Measurements from ENCODE around the gene NCOA3.
A peak's percentile ranks its signal among the peaks of the same experiment; 100 is the strongest.
"Not testable (repeated sequence)": the region's sequence is repeated elsewhere in the genome, so short reads cannot be mapped to it uniquely, and the experiment has no call there.

Gene NCOA3

GRCh38 chr20:47456041-47456537 lies 45.6 kb upstream of the NCOA3 start:
- DNase-seq: no peak
- Histone ChIP-seq H3K4me3 (ENCODE audit: low read depth, low read length) (no peak overlapping the region), H3K27ac (no peak overlapping the region), H3K36me3 (replicated peaks) (no peaks in the 10 kb centered on the region), H3K27me3 (replicated peaks) (no peaks in the 10 kb centered on the region)
- TF ChIP-seq CTCF (IDR thresholded peaks at IDR 0.05; ENCODE audit: low read depth, low read length, missing control alignments): no peak
- in situ Hi-C loops (cut with HindIII; ENCODE audit: low pct_ligation_motif_present, low sequenced_read_pairs): no loop called here

- in situ Hi-C loops (cut with HindIII; ENCODE audit: low pct_ligation_motif_present, low sequenced_read_pairs): no loop called here
These were observed 44.5 kb upstream of the NCOA3 start for GRCh38 chr20:47456952-47457724.

GRCh38 chr20:47458280-47459050 lies 43.2 kb upstream of the NCOA3 start:
- DNase-seq; H3K36me3 ChIP-seq (replicated peaks); H3K4me3 ChIP-seq (ENCODE audit: low read depth, low read length); in situ Hi-C loops (cut with HindIII; ENCODE audit: low pct_ligation_motif_present, low sequenced_read_pairs); H3K27ac ChIP-seq; H3K27me3 ChIP-seq (replicated peaks): not testable (repeated sequence)

More at GRCh38 chr20:47456952-47457724, 44.5 kb upstream of the NCOA3 start:
- Histone ChIP-seq H3K36me3 (replicated peaks) (no peaks in the 10 kb centered on the region), H3K27ac (peak overlapping the region; percentile 35), H3K4me3 (ENCODE audit: low read depth, low read length) (no peak overlapping the region), H3K27me3 (replicated peaks) (no peaks in the 10 kb centered on the region)
- DNase-seq: peak; percentile 73
- no peak for TF ChIP-seq CTCF (IDR thresholded peaks at IDR 0.05; ENCODE audit: low read depth, low read length, missing control alignments)

DNA sequence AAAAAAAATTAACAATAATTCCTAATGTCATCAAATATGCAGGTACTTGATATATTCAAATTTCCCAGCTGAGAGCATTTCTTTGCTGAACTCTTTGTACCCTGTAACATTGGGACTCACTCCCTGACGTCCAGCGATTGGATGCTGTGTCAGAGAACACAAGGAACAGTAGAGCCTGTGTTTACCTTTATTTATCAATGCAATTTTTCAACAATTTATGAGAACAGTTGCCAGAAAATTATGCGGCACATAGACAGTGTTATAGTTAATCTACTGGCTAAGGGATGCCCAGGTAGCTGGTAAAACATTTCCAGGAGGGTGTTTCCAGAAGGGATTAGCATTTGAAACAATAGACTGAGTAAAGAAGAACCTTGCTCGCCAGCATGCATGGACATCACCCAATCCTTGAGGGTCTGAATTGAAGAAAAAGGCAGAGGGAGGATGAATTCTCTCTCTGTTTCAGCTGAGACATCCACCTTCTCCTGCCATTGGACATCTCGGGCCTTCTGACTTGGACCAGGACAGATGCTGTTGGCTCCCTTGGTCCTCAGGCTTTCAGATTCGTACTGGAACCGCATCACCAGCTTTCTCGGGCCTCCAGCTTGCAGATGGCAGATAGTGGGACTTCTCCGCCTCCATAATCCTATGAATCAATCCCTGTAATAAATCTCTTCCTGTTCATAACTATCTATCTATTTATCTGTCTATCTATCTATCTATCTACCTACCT lies 42.2 kb upstream of the NCOA3 start:
- no peak for DNase-seq
- in situ Hi-C loops (cut with HindIII; ENCODE audit: low pct_ligation_motif_present, low sequenced_read_pairs): no loop called here
- H3K36me3 ChIP-seq (replicated peaks): no peaks in the 10 kb centered on the region
- no peak overlapping the region for H3K4me3 ChIP-seq (ENCODE audit: low read depth, low read length)
- TF ChIP-seq CTCF (IDR thresholded peaks at IDR 0.05; ENCODE audit: low read depth, low read length, missing control alignments): no peak
- H3K27ac ChIP-seq: no peak overlapping the region
- no peaks in the 10 kb centered on the region for H3K27me3 ChIP-seq (replicated peaks)

GRCh38 chr20:47460761-47461112 lies 41.0 kb upstream of the NCOA3 start:
- in situ Hi-C loops (cut with HindIII; ENCODE audit: low pct_ligation_motif_present, low sequenced_read_pairs); DNase-seq; H3K4me3 ChIP-seq (ENCODE audit: low read depth, low read length); H3K36me3 ChIP-seq (replicated peaks); H3K27me3 ChIP-seq (replicated peaks); H3K27ac ChIP-seq: not testable (repeated sequence)

- no peak overlapping the region for H3K27ac ChIP-seq
- no peak for TF ChIP-seq CTCF (IDR thresholded peaks at IDR 0.05; ENCODE audit: low read depth, low read length, missing control alignments)
- H3K27me3 ChIP-seq (replicated peaks): no peaks in the 10 kb centered on the region
- no peaks in the 10 kb centered on the region for H3K36me3 ChIP-seq (replicated peaks)
- in situ Hi-C loops (cut with HindIII; ENCODE audit: low pct_ligation_motif_present, low sequenced_read_pairs): no loop called here
- no peak overlapping the region for H3K4me3 ChIP-seq (ENCODE audit: low read depth, low read length)
- DNase-seq: no peak
These were observed 40.5 kb upstream of the NCOA3 start for GRCh38 chr20:47461120-47461685.

DNA sequence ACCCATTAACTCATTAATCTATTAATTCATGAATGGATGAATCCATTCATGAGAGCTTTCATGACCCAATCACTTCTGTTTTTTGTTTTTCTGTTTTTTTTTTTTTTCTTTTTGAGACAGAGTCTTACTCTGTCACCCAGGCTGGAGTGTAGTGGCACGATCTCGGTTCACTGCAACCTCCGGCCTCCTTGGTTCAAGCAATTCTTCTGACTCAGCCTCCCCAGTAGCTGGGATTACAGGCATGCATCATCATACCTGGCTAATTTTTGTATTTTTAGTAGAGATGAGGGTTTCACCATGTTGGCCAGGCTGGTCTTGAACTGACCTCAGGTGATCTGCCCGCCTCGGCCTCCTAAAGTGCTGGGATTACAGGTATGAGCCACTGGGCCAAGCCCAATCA lies 39.8 kb upstream of the NCOA3 start:
- H3K36me3 ChIP-seq (replicated peaks); DNase-seq; H3K27me3 ChIP-seq (replicated peaks); H3K4me3 ChIP-seq (ENCODE audit: low read depth, low read length); H3K27ac ChIP-seq; in situ Hi-C loops (cut with HindIII; ENCODE audit: low pct_ligation_motif_present, low sequenced_read_pairs): not testable (repeated sequence)

All from brain microvascular endothelial cell (primary cell).